ENCODE data around the gene ZSWIM7.

DNA sequence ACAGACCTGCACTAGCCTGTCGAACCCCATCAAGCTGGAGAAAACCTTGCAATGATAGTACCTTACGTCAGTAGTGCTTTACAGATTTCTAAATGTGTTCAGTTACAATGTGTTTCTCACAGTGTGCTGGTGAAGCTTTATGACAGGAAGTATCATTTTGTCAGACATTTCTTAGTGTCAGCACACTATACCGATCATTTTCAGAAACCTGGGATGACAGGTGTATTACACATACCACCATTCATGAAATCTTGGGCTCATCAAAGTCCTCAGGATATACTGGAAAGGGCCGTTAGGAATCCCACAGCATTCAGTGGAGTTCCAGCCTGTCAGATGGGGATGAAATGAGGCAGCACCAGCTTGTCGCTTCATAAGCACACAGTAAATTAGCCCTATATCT lies 27.4 kb upstream of the ZSWIM7 start:
- TF ChIP-seq, protein P1, sequence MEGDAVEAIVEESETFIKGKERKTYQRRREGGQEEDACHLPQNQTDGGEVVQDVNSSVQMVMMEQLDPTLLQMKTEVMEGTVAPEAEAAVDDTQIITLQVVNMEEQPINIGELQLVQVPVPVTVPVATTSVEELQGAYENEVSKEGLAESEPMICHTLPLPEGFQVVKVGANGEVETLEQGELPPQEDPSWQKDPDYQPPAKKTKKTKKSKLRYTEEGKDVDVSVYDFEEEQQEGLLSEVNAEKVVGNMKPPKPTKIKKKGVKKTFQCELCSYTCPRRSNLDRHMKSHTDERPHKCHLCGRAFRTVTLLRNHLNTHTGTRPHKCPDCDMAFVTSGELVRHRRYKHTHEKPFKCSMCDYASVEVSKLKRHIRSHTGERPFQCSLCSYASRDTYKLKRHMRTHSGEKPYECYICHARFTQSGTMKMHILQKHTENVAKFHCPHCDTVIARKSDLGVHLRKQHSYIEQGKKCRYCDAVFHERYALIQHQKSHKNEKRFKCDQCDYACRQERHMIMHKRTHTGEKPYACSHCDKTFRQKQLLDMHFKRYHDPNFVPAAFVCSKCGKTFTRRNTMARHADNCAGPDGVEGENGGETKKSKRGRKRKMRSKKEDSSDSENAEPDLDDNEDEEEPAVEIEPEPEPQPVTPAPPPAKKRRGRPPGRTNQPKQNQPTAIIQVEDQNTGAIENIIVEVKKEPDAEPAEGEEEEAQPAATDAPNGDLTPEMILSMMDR (IDR thresholded peaks at IDR 0.05) = no peak
- TF ChIP-seq POLR2A (IDR thresholded peaks at IDR 0.05) = no peak

Data from heart left ventricle (tissue), 13 donors.